Fibroblast of lung (primary cell): ENCODE measurements around the gene ZNF37A.

ENCODE experiments used
- EZH2 ChIP-seq: IDR thresholded peaks from 2 replicates; pipeline ENCODE4 v1.5.1; 2012; ENCODE audit warnings: low read length, control low read depth, mild to moderate bottlenecking; ENCODE audit errors: missing control alignments
- TF ChIP-seq, protein P1 (sequence below), 2 donors: IDR thresholded peaks in 1 of 2; conservative IDR thresholded peaks in 1 of 2; 1 replicate in 1 of 2; 2 replicates in 1 of 2; pipeline ENCODE4 v1.5.1; 2011 to 2012; ENCODE audit warnings: low read length in 2 of 2, control low read depth in 1 of 2, inconsistent platforms in 1 of 2, low read depth in 1 of 2, mild to moderate bottlenecking in 1 of 2

- TF ChIP-seq, protein P1, sequence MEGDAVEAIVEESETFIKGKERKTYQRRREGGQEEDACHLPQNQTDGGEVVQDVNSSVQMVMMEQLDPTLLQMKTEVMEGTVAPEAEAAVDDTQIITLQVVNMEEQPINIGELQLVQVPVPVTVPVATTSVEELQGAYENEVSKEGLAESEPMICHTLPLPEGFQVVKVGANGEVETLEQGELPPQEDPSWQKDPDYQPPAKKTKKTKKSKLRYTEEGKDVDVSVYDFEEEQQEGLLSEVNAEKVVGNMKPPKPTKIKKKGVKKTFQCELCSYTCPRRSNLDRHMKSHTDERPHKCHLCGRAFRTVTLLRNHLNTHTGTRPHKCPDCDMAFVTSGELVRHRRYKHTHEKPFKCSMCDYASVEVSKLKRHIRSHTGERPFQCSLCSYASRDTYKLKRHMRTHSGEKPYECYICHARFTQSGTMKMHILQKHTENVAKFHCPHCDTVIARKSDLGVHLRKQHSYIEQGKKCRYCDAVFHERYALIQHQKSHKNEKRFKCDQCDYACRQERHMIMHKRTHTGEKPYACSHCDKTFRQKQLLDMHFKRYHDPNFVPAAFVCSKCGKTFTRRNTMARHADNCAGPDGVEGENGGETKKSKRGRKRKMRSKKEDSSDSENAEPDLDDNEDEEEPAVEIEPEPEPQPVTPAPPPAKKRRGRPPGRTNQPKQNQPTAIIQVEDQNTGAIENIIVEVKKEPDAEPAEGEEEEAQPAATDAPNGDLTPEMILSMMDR (conservative IDR thresholded peaks at IDR 0.05 in 1 of 2, IDR thresholded peaks at IDR 0.05 in 1 of 2; ENCODE audit: low read depth in 1 of 2, low read length in 2 of 2): no peak
- no peak for TF ChIP-seq EZH2
Measured at GRCh38 chr10:38163617-38164016, 69.5 kb downstream of the ZNF37A start.
